Gastrocnemius medialis (tissue), 4 donors: ENCODE data around the gene IL16. TPM values are rescaled to one million over a fixed set of nuclear protein-coding genes. Genes with fewer than 3 reads are reported as not detected.

Experiments
- ATAC-seq, 2 donors: fragments of 150-250 bp; one replicate each; pipeline ENCODE4 v1.9.1; 2016
- DNase-seq, 2 donors: peaks; one replicate each; pipeline ENCODE4 v3.0.0-alpha.2; 2019
- H3K27ac ChIP-seq, 4 donors: fragments of 200-600 bp; sonication (generic); 1 replicate in 1 of 4; 2 replicates in 3 of 4; pipeline ENCODE4 v1.5.1; 2016 to 2018; ENCODE audit warnings: mild to moderate bottlenecking in 2 of 4, moderate library complexity in 1 of 4
- H3K27me3 ChIP-seq, 3 donors: fragments of 200-600 bp; sonication (generic) in 2 of 3; 1 replicate in 1 of 3; 2 replicates in 2 of 3; pipeline versions ENCODE4 v1.5.1 to v1.6.0; 2016 to 2019; ENCODE audit warnings: mild to moderate bottlenecking in 1 of 3, moderate library complexity in 1 of 3
- H3K36me3 ChIP-seq, 2 donors: fragments of 200-600 bp; sonication (generic) in 1 of 2; one replicate each; pipeline ENCODE4 v1.5.1; 2017 to 2018
- H3K4me1 ChIP-seq, 2 donors: fragments of 200-600 bp; sonication (generic) in 1 of 2; one replicate each; pipeline ENCODE4 v1.5.1; 2016 to 2017; ENCODE audit warnings: mild to moderate bottlenecking in 2 of 2
- H3K4me3 ChIP-seq, 4 donors: fragments of 200-600 bp; sonication (generic) in 3 of 4; 1 replicate in 1 of 4; 2 replicates in 3 of 4; pipeline ENCODE4 v1.5.1; 2016 to 2019; ENCODE audit warnings: mild to moderate bottlenecking in 2 of 4
- H3K9me3 ChIP-seq, 3 donors: fragments of 200-600 bp; sonication (generic) in 2 of 3; 1 replicate in 1 of 3; 2 replicates in 2 of 3; pipeline ENCODE4 v1.5.1; 2016 to 2019
- POLR2A ChIP-seq, 2 donors: fragments of 450-650 bp; IDR thresholded peaks; one replicate each; pipeline ENCODE4 v1.6.1; 2017; ENCODE audit warnings: antibody characterized with exemption in 2 of 2, mild to moderate bottlenecking in 2 of 2, moderate library complexity in 2 of 2
- in situ Hi-C, 4 donors: fragments of 200-750 bp; cut with MboI; loops; one replicate each; pipeline versions ENCODE4 v1.15.0 to v1.8.0; 2017; ENCODE audit warnings: low sequenced_read_pairs in 4 of 4
- intact Hi-C: fragments of 100-400 bp; cut with DNase I; formaldehyde crosslinking; loops from one replicate; pipeline ENCODE4 v1.15.1; 2023; ENCODE audit warnings: low total_unique reads
- total RNA-seq, 4 donors: library from RNA; depleted of rRNA; stranded (reverse); fragments of >200 nt; gene quantifications; one replicate each; pipeline versions ENCODE4 v1.1.0 to v1.2.3, GENCODE V29; 2016
- TF ChIP-seq, protein P1 (sequence below), 5 experiments: fragments of 450-650 bp in 3 of 5; fragments of 200-600 bp in 2 of 5; sonication (generic) in 2 of 5; IDR thresholded peaks in 4 of 5; conservative IDR thresholded peaks in 1 of 5; 1 replicate in 4 of 5; 2 replicates in 1 of 5; pipeline ENCODE4 v1.5.1; 2016 to 2019; ENCODE audit warnings: antibody characterized with exemption in 5 of 5, mild to moderate bottlenecking in 3 of 5, moderate library complexity in 3 of 5

Gene IL16
- total RNA-seq, 4 donors from 2014 or later: 3.3 to 4.5 (median 4.3) TPM

DNA sequence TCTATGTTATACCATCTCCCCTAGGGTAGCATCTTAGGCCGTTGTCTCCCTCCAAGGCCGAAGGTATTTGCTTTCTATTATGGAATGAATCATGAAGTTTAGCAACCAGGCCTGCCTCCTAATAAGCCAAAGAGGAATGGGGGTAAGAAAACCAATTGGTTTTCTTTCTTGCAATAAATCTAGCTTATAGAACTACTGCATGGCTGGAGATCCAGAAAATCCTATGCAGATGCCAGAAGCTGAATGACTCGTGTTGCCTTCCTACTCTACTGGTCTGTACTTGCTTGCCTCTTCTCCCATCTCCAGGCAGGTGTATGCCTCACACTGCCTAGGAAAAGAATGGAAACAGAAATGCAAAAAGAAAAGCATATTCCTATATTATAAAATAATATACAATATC lies 31.1 kb upstream of the IL16 start:
- Histone ChIP-seq H3K36me3 (no peaks in the 10 kb centered on the region), H3K4me1 (peaks cover 4 to 12% of the 10 kb centered on the region in 2 donors), H3K9me3 (no peaks in the 10 kb centered on the region), H3K27ac (no peak overlapping the region), H3K4me3 (no peak overlapping the region), H3K27me3 (no peaks in the 10 kb centered on the region)
- no peak for DNase-seq
- intact Hi-C loops: no loop called here
- ATAC-seq: no peak
- in situ Hi-C loops: no loop called here
- no peak for TF ChIP-seq POLR2A (IDR thresholded peaks at IDR 0.05)
- TF ChIP-seq, protein P1, sequence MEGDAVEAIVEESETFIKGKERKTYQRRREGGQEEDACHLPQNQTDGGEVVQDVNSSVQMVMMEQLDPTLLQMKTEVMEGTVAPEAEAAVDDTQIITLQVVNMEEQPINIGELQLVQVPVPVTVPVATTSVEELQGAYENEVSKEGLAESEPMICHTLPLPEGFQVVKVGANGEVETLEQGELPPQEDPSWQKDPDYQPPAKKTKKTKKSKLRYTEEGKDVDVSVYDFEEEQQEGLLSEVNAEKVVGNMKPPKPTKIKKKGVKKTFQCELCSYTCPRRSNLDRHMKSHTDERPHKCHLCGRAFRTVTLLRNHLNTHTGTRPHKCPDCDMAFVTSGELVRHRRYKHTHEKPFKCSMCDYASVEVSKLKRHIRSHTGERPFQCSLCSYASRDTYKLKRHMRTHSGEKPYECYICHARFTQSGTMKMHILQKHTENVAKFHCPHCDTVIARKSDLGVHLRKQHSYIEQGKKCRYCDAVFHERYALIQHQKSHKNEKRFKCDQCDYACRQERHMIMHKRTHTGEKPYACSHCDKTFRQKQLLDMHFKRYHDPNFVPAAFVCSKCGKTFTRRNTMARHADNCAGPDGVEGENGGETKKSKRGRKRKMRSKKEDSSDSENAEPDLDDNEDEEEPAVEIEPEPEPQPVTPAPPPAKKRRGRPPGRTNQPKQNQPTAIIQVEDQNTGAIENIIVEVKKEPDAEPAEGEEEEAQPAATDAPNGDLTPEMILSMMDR (IDR thresholded peaks at IDR 0.05 in 4 of 5, conservative IDR thresholded peaks at IDR 0.05 in 1 of 5): no peak

DNA sequence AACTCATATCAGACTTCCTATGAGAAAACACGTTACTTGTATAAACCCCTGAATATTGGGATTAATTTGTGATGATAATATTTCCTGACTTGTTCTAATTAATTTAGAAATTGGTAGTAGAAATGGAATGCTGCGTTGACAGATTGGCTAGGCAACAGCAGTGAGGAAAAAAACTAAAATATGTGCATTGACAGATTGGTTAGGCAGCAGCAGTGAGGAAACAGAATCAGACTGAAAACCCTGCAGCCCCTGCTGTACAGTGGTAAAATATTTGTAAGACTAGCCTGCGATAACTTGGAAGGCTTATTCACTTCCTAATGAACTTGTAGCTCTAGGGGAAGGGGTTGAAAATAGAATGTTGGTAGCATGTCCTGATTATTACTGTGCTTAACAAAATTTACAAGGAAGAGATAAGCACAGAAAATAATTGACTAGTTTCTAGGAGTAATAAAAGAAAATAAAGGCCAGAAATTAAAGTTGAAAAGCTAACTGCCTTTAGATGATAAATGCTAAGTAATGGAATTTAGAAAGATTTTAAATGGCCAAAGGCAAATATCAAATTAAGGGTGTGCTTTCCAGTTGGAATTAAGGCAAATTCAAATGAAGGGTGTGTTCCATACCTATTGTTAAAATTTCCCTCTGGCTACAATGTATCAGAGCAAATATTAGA lies 29.9 kb upstream of the IL16 start:
- no peak for TF ChIP-seq POLR2A (IDR thresholded peaks at IDR 0.05)
- TF ChIP-seq, protein P1 (IDR thresholded peaks at IDR 0.05 in 4 of 5, conservative IDR thresholded peaks at IDR 0.05 in 1 of 5): no peak
- Histone ChIP-seq H3K27ac (peak overlapping the region in 2 of 4 donors; percentile 2 to 34), H3K4me3 (no peak overlapping the region), H3K4me1 (peaks cover 0 to 14% of the 10 kb centered on the region in 2 donors), H3K27me3 (no peaks in the 10 kb centered on the region), H3K9me3 (no peaks in the 10 kb centered on the region), H3K36me3 (no peaks in the 10 kb centered on the region)
- intact Hi-C loops (no loop called here), in situ Hi-C loops (no loop called here)
- ATAC-seq (no peak), DNase-seq (no peak)

DNA sequence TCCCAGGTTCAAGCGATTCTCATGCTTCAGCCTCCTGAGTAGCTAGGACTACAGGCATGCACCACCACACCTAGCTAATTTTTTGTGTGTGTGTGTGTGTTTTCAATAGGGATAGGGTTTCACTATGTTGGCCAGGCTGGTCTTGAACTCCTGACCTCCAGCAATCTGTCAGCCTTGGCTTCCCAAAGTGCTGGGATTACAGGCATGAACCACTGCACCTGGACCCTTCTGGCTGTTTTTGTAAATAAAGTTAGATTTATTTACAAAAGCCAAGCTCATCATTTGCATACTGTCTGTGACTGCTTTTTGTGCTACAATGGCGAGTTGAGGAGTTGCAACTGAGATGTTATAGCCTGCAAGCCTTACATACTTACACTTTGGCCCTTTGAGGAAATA lies 28.6 kb upstream of the IL16 start:
- in situ Hi-C loops: no loop called here
- TF ChIP-seq, protein P1 (IDR thresholded peaks at IDR 0.05 in 4 of 5, conservative IDR thresholded peaks at IDR 0.05 in 1 of 5): no peak
- no peak for TF ChIP-seq POLR2A (IDR thresholded peaks at IDR 0.05)
- no peak for ATAC-seq

DNA sequence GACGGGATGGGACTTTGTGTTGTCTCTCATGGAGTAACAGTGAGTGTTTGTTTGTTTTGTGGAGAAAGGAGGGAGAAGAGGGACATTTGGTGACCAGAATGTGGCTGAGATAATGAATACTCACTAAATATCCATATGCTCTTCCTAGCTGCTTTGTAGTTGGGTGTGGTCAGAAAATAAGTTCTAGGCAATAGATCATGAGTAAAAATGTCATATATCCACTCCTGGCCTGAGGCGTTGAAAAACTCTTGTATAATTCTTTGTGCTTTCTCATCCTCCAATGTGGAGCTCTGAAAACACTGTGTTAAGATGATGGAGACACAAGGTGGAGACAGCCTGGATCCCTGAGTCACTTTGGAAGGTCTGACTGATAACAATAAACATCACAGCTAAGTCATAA lies 28.0 kb upstream of the IL16 start:
- DNase-seq (no peak), ATAC-seq (no peak)
- H3K4me1 ChIP-seq: peaks cover 0 to 13% of the 10 kb centered on the region in 2 donors
- no peaks in the 10 kb centered on the region for H3K36me3 ChIP-seq
- no peaks in the 10 kb centered on the region for H3K27me3 ChIP-seq
- TF ChIP-seq POLR2A (IDR thresholded peaks at IDR 0.05): no peak
- TF ChIP-seq, protein P1 (IDR thresholded peaks at IDR 0.05 in 4 of 5, conservative IDR thresholded peaks at IDR 0.05 in 1 of 5): no peak
- intact Hi-C loops: no loop called here
- in situ Hi-C loops: no loop called here
- H3K27ac ChIP-seq: no peak overlapping the region
- no peaks in the 10 kb centered on the region for H3K9me3 ChIP-seq
- no peak overlapping the region for H3K4me3 ChIP-seq

More for the DNA sequence above, 28.6 kb upstream of the IL16 start:
- no peaks in the 10 kb centered on the region for H3K36me3 ChIP-seq
- H3K27ac ChIP-seq: no peak overlapping the region
- peaks cover 0 to 13% of the 10 kb centered on the region in 2 donors for H3K4me1 ChIP-seq
- H3K4me3 ChIP-seq: no peak overlapping the region
- no peak for DNase-seq
- no peaks in the 10 kb centered on the region for H3K27me3 ChIP-seq
- no peaks in the 10 kb centered on the region for H3K9me3 ChIP-seq
- intact Hi-C loops: no loop called here
